AG04449 (cell line): ENCODE data around the gene VWA5B1.

ENCODE experiments used
- CTCF ChIA-PET: fragments of 350-600 bp; formaldehyde crosslinking; extraction: SDS; loops from one replicate; lab custom pipeline; 2021; ENCODE audit warnings: antibody characterized with exemption; lab: Yijun Ruan, JAX
- POLR2A ChIA-PET: fragments of 400-600, 350-600 bp; formaldehyde crosslinking; extraction: SDS; loops from one replicate; lab custom pipeline; 2020; ENCODE audit warnings: antibody characterized with exemption, inconsistent platforms; lab: Yijun Ruan, JAX
- DNase-seq: peaks from one replicate; pipeline ENCODE4 v3.0.0-alpha.2; 2010; ENCODE audit warnings: low read depth, low spot score
- H3K4me3 ChIP-seq: 2 replicates; pipeline ENCODE4 v1.5.1; 2011; ENCODE audit warnings: low read depth, mild to moderate bottlenecking, control low read depth, low read length
- TF ChIP-seq, protein P1 (sequence below): IDR thresholded peaks from one replicate; pipeline ENCODE4 v1.5.1; 2011; ENCODE audit warnings: mild to moderate bottlenecking, moderate library complexity, low read length, control low read depth, inconsistent platforms; ENCODE audit not compliant: insufficient read depth; ENCODE audit errors: missing control alignments

VWA5B1 gene

DNA sequence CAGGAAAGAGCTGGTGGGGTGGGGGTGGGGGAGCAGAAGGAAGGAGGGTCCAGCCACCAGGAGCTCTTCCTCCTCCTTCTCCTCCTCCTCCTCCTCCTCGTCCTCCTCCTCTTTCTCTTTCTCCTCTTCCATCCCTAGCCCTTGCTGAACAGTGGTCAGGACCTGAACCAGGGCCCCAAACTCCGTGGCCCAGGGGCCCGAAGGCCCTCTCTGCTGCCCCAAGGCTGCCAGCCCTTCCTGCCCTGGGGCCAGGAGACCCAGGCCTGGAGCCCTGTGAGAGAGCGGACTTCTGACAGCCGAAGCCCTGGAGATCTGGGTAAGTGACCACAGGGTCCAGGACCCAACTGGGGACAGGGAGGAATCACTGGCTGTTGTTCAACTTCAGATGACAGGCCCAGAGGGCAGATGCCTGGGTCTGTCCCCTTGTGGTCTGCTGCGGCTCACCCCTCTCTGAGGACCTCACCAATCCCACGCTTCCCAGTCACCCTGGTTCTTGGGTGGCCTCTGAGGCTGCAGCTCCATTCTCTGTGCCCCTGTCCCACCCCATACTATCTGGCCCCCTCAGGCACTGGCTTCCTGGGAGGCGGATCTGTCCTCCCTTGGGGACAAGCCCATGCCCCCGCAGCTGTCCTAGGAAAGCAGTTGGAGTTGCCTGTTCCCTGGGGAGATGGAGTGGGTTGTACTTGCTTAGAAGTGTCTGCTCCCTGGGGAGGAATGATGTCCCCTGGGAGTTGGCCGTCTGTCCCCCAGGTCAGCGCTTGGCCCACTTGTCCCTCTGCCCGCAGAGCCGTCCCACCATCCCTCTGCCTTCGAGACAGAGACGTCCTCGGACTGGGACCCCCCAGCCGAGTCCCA lies 51.8 kb downstream of the VWA5B1 start:
- CTCF ChIA-PET = interaction anchor here (1.1 kb wide), 1 partner anchor 151 kb away, joined by 3 read pairs; no protein-coding TSS in a partner anchor
- no peak for DNase-seq
- TF ChIP-seq, protein P1, sequence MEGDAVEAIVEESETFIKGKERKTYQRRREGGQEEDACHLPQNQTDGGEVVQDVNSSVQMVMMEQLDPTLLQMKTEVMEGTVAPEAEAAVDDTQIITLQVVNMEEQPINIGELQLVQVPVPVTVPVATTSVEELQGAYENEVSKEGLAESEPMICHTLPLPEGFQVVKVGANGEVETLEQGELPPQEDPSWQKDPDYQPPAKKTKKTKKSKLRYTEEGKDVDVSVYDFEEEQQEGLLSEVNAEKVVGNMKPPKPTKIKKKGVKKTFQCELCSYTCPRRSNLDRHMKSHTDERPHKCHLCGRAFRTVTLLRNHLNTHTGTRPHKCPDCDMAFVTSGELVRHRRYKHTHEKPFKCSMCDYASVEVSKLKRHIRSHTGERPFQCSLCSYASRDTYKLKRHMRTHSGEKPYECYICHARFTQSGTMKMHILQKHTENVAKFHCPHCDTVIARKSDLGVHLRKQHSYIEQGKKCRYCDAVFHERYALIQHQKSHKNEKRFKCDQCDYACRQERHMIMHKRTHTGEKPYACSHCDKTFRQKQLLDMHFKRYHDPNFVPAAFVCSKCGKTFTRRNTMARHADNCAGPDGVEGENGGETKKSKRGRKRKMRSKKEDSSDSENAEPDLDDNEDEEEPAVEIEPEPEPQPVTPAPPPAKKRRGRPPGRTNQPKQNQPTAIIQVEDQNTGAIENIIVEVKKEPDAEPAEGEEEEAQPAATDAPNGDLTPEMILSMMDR = no peak
- no peak overlapping the region for H3K4me3 ChIP-seq
- POLR2A ChIA-PET = no interaction called here

DNA sequence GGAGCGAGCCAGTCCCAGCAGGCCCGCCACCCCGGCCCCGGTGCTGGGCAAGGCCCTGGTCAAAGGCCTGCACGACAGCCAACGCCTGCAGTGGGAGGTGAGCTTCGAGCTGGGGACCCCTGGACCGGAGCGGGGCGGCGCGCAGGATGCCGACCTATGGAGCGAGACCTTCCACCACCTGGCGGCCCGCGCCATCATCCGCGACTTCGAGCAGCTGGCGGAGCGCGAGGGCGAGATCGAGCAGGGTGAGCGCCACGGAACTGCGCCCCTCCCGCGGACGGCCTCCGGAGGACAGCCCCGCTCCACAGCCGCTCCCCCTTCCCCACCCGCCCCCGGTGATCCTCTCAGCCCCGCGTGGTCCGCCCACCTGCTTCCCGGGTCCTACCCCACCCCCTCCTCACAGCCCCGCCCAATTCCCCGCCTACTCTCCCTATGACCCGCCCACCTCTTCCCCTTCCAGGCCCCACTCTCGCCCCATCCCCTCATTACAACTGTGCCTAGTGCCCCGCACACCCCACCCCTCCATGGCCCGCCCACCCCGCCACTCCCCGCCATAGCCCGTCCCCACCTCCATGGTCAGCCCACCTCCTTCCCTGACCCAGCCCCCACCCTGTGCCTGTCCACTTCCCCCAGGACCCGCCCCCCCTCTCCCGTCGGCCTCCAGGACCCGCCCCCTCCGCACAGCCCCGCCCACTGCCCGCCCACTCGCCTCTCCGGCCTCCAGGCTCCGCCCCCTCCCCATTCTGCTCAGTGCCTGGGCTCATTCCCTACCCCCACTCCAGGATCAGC lies 52.7 kb downstream of the VWA5B1 start:
- CTCF ChIA-PET = no interaction called here
- TF ChIP-seq, protein P1 = no peak
- POLR2A ChIA-PET = no interaction called here
- DNase-seq = no peak
- no peak overlapping the region for H3K4me3 ChIP-seq

DNA sequence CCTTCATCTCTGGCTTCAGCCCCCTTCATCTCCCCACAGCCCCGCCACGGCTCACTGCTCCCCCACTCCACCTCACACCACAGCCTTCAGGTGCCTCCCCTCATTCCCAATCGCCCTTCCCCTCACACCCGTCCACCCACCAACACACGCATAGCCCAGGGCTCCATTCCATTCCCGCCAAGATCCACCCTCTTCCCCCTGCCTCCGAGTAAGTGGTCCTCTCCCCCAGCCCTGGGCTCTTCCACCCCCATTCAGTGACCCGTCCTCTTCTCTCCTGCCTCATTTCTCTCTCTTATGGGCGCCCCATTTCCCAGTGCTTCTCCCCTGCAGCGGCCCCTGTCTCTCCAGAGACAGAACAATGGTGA lies 53.2 kb downstream of the VWA5B1 start:
- ChIA-PET POLR2A (no interaction called here), CTCF (interaction anchor here (1.0 kb wide), 1 partner anchor 18 kb away, joined by 3 read pairs; no protein-coding TSS in a partner anchor)

DNA sequence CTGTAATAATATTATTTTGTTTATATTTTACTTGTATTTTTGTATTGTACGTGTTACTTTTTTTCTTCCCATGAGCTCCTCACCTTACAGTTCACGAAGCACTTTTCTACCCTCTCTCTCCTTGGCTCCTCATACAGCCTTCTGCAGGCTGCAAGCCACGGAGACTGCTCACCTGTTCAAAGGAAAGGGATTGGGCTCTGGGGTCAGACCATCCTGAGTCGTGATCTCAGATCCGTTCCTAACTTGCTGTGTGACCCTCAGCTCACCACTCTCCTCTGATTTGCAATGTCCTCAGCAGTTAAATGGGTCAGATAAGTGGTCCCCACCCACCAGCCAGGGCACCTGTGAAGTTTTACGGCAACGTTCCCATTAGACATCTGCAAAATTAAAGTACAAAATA lies 54.1 kb downstream of the VWA5B1 start:
- TF ChIP-seq, protein P1 = no peak
- POLR2A ChIA-PET = no interaction called here
- CTCF ChIA-PET = interaction anchor here (1.0 kb wide), 1 partner anchor 17 kb away, joined by 3 read pairs; no protein-coding TSS in a partner anchor
- no peak for DNase-seq
- H3K4me3 ChIP-seq = no peak overlapping the region

More for the DNA sequence above, 53.2 kb downstream of the VWA5B1 start:
- H3K4me3 ChIP-seq = no peak overlapping the region
- DNase-seq = no peak
- TF ChIP-seq, protein P1 = no peak

DNA sequence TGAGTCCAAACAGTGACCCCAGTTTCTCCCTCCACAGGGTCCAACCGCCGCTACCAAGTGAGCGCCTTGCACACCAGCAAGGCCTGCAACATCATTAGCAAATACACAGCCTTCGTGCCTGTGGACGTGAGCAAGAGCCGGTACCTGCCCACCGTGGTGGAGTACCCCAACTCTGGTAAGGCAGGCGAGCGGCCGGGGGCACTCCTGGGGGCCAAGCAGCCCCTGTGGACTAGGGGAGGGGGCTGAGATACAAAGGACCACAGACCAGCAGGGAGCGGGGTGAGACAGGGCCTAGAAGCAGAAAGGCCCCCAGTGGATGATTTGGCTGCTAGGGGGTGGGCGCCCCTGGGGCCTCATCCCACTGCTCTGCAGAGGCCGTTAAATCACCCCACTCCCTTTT lies 54.7 kb downstream of the VWA5B1 start:
- CTCF ChIA-PET = interaction anchor here (1.0 kb wide), 1 partner anchor 17 kb away, joined by 5 read pairs; no protein-coding TSS in a partner anchor
- no peak for DNase-seq
- no peak overlapping the region for H3K4me3 ChIP-seq
- POLR2A ChIA-PET = no interaction called here
- TF ChIP-seq, protein P1 = no peak

DNA sequence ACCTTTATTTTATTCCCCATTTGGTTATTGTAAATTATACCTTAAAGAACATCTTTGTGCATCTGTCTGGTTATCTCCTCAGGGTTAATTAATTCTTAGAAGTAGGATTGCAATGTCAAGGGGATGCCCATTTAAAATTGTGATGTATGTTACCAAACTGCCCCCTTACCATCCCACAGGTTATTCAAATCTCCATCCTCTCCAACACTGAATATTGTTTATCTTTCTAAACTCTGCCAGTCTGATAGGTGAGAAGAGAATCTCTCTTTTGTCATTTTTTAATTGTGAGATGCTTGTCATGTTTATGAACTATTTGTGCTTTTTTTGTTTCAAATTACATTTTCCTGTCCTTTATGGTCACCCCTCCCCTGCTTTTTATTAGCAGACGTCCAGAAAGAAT lies 55.8 kb downstream of the VWA5B1 start:
- POLR2A ChIA-PET = no interaction called here
- CTCF ChIA-PET = interaction anchor here (1.0 to 1.9 kb wide), 2 partner anchors 16 to 148 kb away, joined by 5 to 6 read pairs; no protein-coding TSS in a partner anchor

More for the DNA sequence above, 55.8 kb downstream of the VWA5B1 start:
- no peak overlapping the region for H3K4me3 ChIP-seq
- TF ChIP-seq, protein P1 = no peak
- no peak for DNase-seq
